Measurements from ENCODE around the gene AAK1.

DNA sequence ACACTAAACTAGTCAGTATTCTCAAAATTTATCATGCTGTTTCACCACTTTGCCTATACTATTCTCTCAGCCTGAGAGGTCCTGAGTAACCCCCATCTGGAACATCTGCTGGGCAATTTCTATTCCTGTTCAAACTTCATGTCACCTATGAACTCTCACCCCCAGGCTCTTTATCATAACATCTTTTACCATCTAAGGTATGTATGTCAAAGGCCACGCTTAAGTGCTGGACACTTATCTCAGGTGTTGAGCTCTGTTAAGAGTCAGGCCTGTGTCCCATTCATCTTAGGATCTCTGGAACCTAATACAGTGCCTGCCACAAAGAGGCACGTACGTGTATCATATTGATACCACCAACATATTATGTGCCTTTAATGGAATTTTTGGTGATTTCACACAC lies 4.9 kb downstream of the AAK1 start:
- TF ChIP-seq CTCF (conservative IDR thresholded peaks at IDR 0.05 in 1 of 2, IDR thresholded peaks at IDR 0.05 in 1 of 2; ENCODE audit: low read depth in 1 of 2, low read length in 2 of 2) = no peak
- no peak for TF ChIP-seq EZH2 (IDR thresholded peaks at IDR 0.05; ENCODE audit: low read length, missing control alignments)

Data from fibroblast of lung (primary cell).